Transverse colon (tissue), 4 donors: ENCODE measurements around the gene CACNA1C.

Source experiments
- CTCF ChIP-seq, 5 experiments: fragments of 200-600 bp in 3 of 5; fragments of 450-650 bp in 2 of 5; sonication (generic) in 3 of 5; IDR thresholded peaks; 1 replicate in 2 of 5; 2 replicates in 3 of 5; pipeline ENCODE4 v1.5.1; 2016 to 2017; ENCODE audit warnings: antibody characterized with exemption in 5 of 5, inconsistent platforms in 3 of 5, mild to moderate bottlenecking in 2 of 5, moderate library complexity in 1 of 5
- EP300 ChIP-seq: sonication (generic); formaldehyde crosslinking; IDR thresholded peaks from one replicate; pipeline ENCODE4 v1.6.1; 2017; ENCODE audit warnings: antibody characterized with exemption, low read depth
- POLR2A ChIP-seq: fragments of 450-650 bp; IDR thresholded peaks from one replicate; pipeline ENCODE4 v1.6.1; 2016; ENCODE audit warnings: antibody characterized with exemption, mild to moderate bottlenecking, moderate library complexity
- POLR2AphosphoS5 ChIP-seq, 3 donors: sonication (generic); formaldehyde crosslinking; IDR thresholded peaks; one replicate each; pipeline ENCODE4 v1.6.1; 2016; ENCODE audit warnings: antibody characterized with exemption in 3 of 3

GRCh38 chr12:2092890-2093289 lies 40.1 kb downstream of the CACNA1C start:
- no peak for TF ChIP-seq EP300
- no peak for TF ChIP-seq CTCF (IDR thresholded peaks at IDR 0.05)
- TF ChIP-seq POLR2AphosphoS5 (IDR thresholded peaks at IDR 0.05): no peak
- TF ChIP-seq POLR2A: no peak
